Keratinocyte (primary cell): ENCODE results near the gene PHAF1. TPM values are rescaled to one million over a fixed set of nuclear protein-coding genes. Genes with fewer than 3 reads are reported as not detected.

Experiments
- DNase-seq: peaks from one replicate; pipeline ENCODE4 v3.0.0-alpha.2; 2011; ENCODE audit warnings: low read depth, missing footprints, low spot score
- FAIRE-seq: peaks from 2 replicates; lab custom pipeline; 2011; peaks lifted over from hg19 to GRCh38; lab: Jason Lieb, UNC
- H2AFZ ChIP-seq: 2 replicates; pipeline ENCODE4 v1.6.0; 2012; ENCODE audit warnings: low read length, control low read depth, inconsistent platforms; ENCODE audit not compliant: control insufficient read depth
- H3K27ac ChIP-seq: 2 replicates; pipeline ENCODE4 v1.5.1; 2011; ENCODE audit warnings: low read length; ENCODE audit not compliant: control insufficient read depth, insufficient read depth
- H3K27me3 ChIP-seq: 3 replicates; pipeline ENCODE4 v1.6.0; 2011; ENCODE audit warnings: low read length; ENCODE audit not compliant: control insufficient read depth, insufficient read depth; ENCODE audit errors: extremely low read depth
- H3K36me3 ChIP-seq, 2 experiments: 2 replicates in 1 of 2; 3 replicates in 1 of 2; pipeline ENCODE4 v1.5.1; 2011; ENCODE audit warnings: low read length in 2 of 2, mild to moderate bottlenecking in 1 of 2; ENCODE audit not compliant: control insufficient read depth in 2 of 2, insufficient read depth in 2 of 2; ENCODE audit errors: extremely low read depth in 1 of 2
- H3K4me1 ChIP-seq: 3 replicates; pipeline ENCODE4 v1.5.1; 2011; ENCODE audit warnings: low read length; ENCODE audit not compliant: control insufficient read depth, insufficient read depth; ENCODE audit errors: extremely low read depth
- H3K4me2 ChIP-seq: 3 replicates; pipeline ENCODE4 v1.6.0; 2011; ENCODE audit warnings: low read depth, low read length; ENCODE audit not compliant: control insufficient read depth, insufficient read depth; ENCODE audit errors: extremely low read depth
- H3K4me3 ChIP-seq, 3 experiments: fragments of 200-600 bp in 1 of 3; sonication (generic) in 1 of 3; 2 replicates in 2 of 3; 3 replicates in 1 of 3; pipeline ENCODE4 v1.5.1; 2011 to 2016; ENCODE audit warnings: low read length in 3 of 3, mild to moderate bottlenecking in 3 of 3, control low read depth in 2 of 3, inconsistent platforms in 1 of 3, low read depth in 1 of 3, mixed read lengths in 1 of 3, mixed run types in 1 of 3, moderate library complexity in 1 of 3; ENCODE audit not compliant: control insufficient read depth in 2 of 3, insufficient read depth in 2 of 3; ENCODE audit errors: extremely low read depth in 1 of 3
- H3K79me2 ChIP-seq: 2 replicates; pipeline ENCODE4 v1.6.0; 2012; ENCODE audit warnings: low read length; ENCODE audit not compliant: control insufficient read depth, insufficient read depth
- H3K9ac ChIP-seq: 3 replicates; pipeline ENCODE4 v1.6.0; 2011; ENCODE audit warnings: low read length; ENCODE audit not compliant: control insufficient read depth, insufficient read depth; ENCODE audit errors: extremely low read depth
- H3K9me1 ChIP-seq: 3 replicates; pipeline ENCODE4 v1.6.0; 2011; ENCODE audit warnings: low read length; ENCODE audit not compliant: control insufficient read depth, insufficient read depth; ENCODE audit errors: extremely low read depth
- H3K9me3 ChIP-seq: 2 replicates; pipeline ENCODE4 v1.5.1; 2012; ENCODE audit warnings: low read depth, low read length; ENCODE audit not compliant: control insufficient read depth
- H4K20me1 ChIP-seq: 3 replicates; pipeline ENCODE4 v1.6.0; 2011; ENCODE audit warnings: low read length; ENCODE audit not compliant: control insufficient read depth, insufficient read depth; ENCODE audit errors: extremely low read depth
- EZH2 ChIP-seq: IDR thresholded peaks from one replicate; pipeline ENCODE4 v1.6.1; 2012; ENCODE audit warnings: inconsistent platforms, mild to moderate bottlenecking, low read length, moderate library complexity
- dilution Hi-C: fragments of 300-500 bp; cut with MboI; formaldehyde crosslinking; loops from one replicate; pipeline ENCODE4 v1.7.0; 2020; ENCODE audit warnings: low sequenced_read_pairs; ENCODE audit not compliant: extremely low pct_ligation_motif_present
- polyA plus RNA-seq, 5 experiments: library from polyadenylated mRNA; depleted of rRNA in 3 of 5; stranded (reverse) in 3 of 5; stranded (forward) in 1 of 5; unstranded in 1 of 5; fragments of >200 nt; gene quantifications; 1 replicate in 1 of 5; 2 replicates in 3 of 5; 3 replicates in 1 of 5; pipeline versions ENCODE4 v1.2.1 to v1.2.3, GENCODE V29; 2011 to 2012; ENCODE audit warnings: missing spikeins in 2 of 5, low read depth in 1 of 5, low replicate concordance in 1 of 5
- TF ChIP-seq, protein P1 (sequence below), 3 experiments: IDR thresholded peaks in 1 of 3; conservative IDR thresholded peaks in 1 of 3; optimal IDR thresholded peaks in 1 of 3; 2 replicates in 2 of 3; 3 replicates in 1 of 3; pipeline versions ENCODE3 to v1.5.1; 2011; ENCODE audit warnings: low read length in 3 of 3, mild to moderate bottlenecking in 3 of 3, moderate library complexity in 2 of 3, control low read depth in 1 of 3, inconsistent platforms in 1 of 3; ENCODE audit not compliant: insufficient read depth in 2 of 3; ENCODE audit errors: extremely low read depth in 1 of 3

Gene PHAF1
- polyA plus RNA-seq, 1 donor (not counting 4 experiments of a cell fraction or from before 2014, with no cell fraction given) = 26.7 TPM

DNA sequence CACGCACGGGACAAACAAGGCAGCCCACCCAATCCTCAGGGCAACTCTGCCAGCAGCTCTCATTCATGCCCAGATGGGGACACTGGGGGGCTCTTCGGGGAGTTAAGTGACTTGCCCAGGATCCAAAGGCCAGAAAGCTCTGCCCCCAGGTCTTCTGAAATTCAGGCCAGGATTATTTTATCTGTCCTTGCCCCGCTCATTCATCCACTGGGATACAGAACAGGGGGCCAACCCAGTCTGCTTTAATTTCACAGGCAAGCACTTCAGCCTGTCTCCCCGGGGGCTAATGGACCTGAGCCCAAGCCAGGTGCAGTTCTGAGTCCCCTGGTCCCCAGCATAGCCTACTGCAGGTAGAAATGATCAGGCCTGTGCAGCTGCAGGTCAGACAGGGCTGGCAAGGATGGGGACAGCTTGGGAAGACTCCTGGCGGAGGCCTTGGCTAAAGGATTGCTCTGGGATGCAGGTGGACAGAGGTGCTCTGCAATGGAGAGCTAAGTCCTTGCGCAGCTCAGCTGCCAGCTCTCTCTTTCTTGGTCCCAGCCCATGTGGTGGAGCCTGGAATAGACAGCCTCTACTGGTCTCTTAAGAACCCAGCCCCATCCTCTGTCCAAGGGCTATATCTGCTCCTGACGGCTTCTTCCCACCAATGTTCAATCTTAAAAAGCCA lies 41.8 kb downstream of the PHAF1 start:
- H2AFZ ChIP-seq = no peak overlapping the region
- H3K4me2 ChIP-seq = peak overlapping the region; percentile 87
- DNase-seq = no peak
- no peaks in the 10 kb centered on the region for H3K9me1 ChIP-seq
- dilution Hi-C loops = no loop called here
- H3K79me2 ChIP-seq = no peaks in the 10 kb centered on the region
- peaks cover 16 to 25% of the 10 kb centered on the region in 2 experiments for H3K36me3 ChIP-seq
- FAIRE-seq = no peak
- TF ChIP-seq, protein P1, sequence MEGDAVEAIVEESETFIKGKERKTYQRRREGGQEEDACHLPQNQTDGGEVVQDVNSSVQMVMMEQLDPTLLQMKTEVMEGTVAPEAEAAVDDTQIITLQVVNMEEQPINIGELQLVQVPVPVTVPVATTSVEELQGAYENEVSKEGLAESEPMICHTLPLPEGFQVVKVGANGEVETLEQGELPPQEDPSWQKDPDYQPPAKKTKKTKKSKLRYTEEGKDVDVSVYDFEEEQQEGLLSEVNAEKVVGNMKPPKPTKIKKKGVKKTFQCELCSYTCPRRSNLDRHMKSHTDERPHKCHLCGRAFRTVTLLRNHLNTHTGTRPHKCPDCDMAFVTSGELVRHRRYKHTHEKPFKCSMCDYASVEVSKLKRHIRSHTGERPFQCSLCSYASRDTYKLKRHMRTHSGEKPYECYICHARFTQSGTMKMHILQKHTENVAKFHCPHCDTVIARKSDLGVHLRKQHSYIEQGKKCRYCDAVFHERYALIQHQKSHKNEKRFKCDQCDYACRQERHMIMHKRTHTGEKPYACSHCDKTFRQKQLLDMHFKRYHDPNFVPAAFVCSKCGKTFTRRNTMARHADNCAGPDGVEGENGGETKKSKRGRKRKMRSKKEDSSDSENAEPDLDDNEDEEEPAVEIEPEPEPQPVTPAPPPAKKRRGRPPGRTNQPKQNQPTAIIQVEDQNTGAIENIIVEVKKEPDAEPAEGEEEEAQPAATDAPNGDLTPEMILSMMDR (optimal IDR thresholded peaks at IDR 0.05 in 1 of 3, IDR thresholded peaks at IDR 0.05 in 1 of 3, conservative IDR thresholded peaks at IDR 0.05 in 1 of 3; ENCODE audit: extremely low read depth in 1 of 3, insufficient read depth in 2 of 3, low read length in 3 of 3) = peak in 1 of 3 experiments; percentile 8
- no peak for TF ChIP-seq EZH2
- no peak overlapping the region for H3K9ac ChIP-seq
- no peaks in the 10 kb centered on the region for H3K9me3 ChIP-seq
- H3K4me3 ChIP-seq = peak overlapping the region in 1 of 3 experiments; percentile 59
- no peaks in the 10 kb centered on the region for H3K27me3 ChIP-seq
- H4K20me1 ChIP-seq = peaks cover 7% of the 10 kb centered on the region
- H3K27ac ChIP-seq = no peak overlapping the region
- peaks cover 14% of the 10 kb centered on the region for H3K4me1 ChIP-seq

DNA sequence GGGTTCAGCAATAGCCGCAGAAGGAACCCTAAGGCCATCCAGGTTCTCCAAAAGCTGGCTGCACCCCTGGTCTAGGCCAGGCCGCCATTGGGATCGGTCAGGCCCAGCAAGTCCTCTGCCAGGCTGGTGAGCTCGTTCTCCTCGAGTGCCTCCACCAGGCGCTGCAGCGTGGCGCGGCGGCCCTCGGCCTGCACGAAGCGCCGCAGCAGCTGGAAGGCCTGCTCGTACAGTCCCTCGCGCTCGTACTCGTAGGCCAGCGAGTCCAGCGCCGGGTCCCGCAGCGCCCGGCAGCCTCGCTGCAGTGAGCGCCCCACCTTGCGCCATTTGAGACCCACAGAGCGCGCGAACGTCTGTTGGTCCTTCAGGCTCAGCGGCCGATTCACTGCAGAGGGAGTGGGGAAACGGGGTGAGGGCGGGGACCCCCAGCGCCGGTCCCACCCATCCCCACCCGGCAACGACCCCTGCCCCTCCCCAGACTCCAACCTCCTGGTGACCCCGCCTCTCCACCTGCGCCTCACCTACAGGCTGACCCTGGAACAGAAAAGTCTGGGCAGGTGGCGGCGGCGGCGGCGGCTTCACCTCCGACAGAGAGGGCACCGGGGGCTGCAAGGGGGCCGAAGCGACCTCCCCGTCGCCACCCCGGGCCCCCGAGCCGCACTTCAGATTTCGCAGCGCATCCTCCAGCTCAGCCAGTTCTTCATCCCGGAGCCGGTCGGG lies 45.0 kb downstream of the PHAF1 start:
- Histone ChIP-seq H3K79me2 (no peaks in the 10 kb centered on the region), H3K9ac (no peak overlapping the region), H2AFZ (no peak overlapping the region), H3K4me2 (peak overlapping the region; percentile 41), H3K9me3 (no peaks in the 10 kb centered on the region), H4K20me1 (peaks cover 7% of the 10 kb centered on the region), H3K27ac (no peak overlapping the region), H3K9me1 (peaks cover 3% of the 10 kb centered on the region), H3K4me3 (no peak overlapping the region), H3K4me1 (peaks cover 11% of the 10 kb centered on the region), H3K36me3 (peaks cover 0 to 5% of the 10 kb centered on the region in 2 experiments), H3K27me3 (no peaks in the 10 kb centered on the region)
- no peak for DNase-seq
- no peak for TF ChIP-seq EZH2
- TF ChIP-seq, protein P1 (optimal IDR thresholded peaks at IDR 0.05 in 1 of 3, IDR thresholded peaks at IDR 0.05 in 1 of 3, conservative IDR thresholded peaks at IDR 0.05 in 1 of 3; ENCODE audit: extremely low read depth in 1 of 3, insufficient read depth in 2 of 3, low read length in 3 of 3) = no peak
- dilution Hi-C loops = no loop called here
- FAIRE-seq = no peak
